Measurements from ENCODE around the gene INAVA. TPM values are rescaled to one million over a fixed set of nuclear protein-coding genes. Genes with fewer than 3 reads are reported as not detected.
A peak's percentile ranks its signal among the peaks of the same experiment; 100 is the strongest.

Gene INAVA
- total RNA-seq (40.5 and 51.0 TPM in 2 replicates), polyA plus RNA-seq (60.8 and 79.7 TPM in 2 replicates)

- Histone ChIP-seq H3K4me3 (peak within 1 kb of the TSS; percentile 44), H3K4me1 (ENCODE audit: insufficient read depth) (peaks cover 38% of the 10 kb centered on the region), H3K27me3 (no peaks in the 10 kb centered on the region), H3K79me2 (peaks cover 67% of the 10 kb centered on the region), H3K4me2 (peak within 1 kb of the TSS; percentile 89), H3K36me3 (replicated peaks; ENCODE audit: insufficient read depth, low read depth) (no peaks in the 10 kb centered on the region), H3K9me2 (replicated peaks; ENCODE audit: insufficient read depth) (no peaks in the 10 kb centered on the region), H3K27ac (peak within 1 kb of the TSS; percentile 100), H2AFZ (no peak within 1 kb of the TSS), H3K9me3 (ENCODE audit: low read depth) (no peaks in the 10 kb centered on the region), H4K20me1 (ENCODE audit: insufficient read depth, poor library complexity, severe bottlenecking) (peaks cover 10% of the 10 kb centered on the region)
- TF ChIP-seq CTCF (IDR thresholded peaks at IDR 0.05; ENCODE audit: poor library complexity) (no peak), EZH2phosphoT487 (IDR thresholded peaks at IDR 0.05; ENCODE audit: low read depth, severe bottlenecking, unreplicated experiment) (no peak), EZH2 (IDR thresholded peaks at IDR 0.05; ENCODE audit: borderline replicate concordance) (no peak)
- DNase-seq (ENCODE audit: low spot score) = peak; percentile 83
- 44% methylated on average over 15 of the region's 15 CpGs for WGBS (ENCODE audit: low lambda C conversion rate, missing lambda C conversion rate)
Observed at GRCh38 chr1:200894712-200895442, at the start of gene INAVA. INAVA (plus strand) TSS chr1:200894900; CDS start chr1:200898401, 3,501 bp downstream.

- Histone ChIP-seq H3K9me3 (ENCODE audit: low read depth) (no peaks in the 10 kb centered on the region), H3K4me1 (ENCODE audit: insufficient read depth) (no peaks in the 10 kb centered on the region), H2AFZ (no peak overlapping the region), H3K4me2 (no peak overlapping the region), H4K20me1 (ENCODE audit: insufficient read depth, poor library complexity, severe bottlenecking) (no peaks in the 10 kb centered on the region), H3K79me2 (no peaks in the 10 kb centered on the region), H3K27me3 (no peaks in the 10 kb centered on the region), H3K9me2 (replicated peaks; ENCODE audit: insufficient read depth) (no peaks in the 10 kb centered on the region), H3K4me3 (no peak overlapping the region), H3K36me3 (replicated peaks; ENCODE audit: insufficient read depth, low read depth) (no peaks in the 10 kb centered on the region), H3K27ac (no peak overlapping the region)
- TF ChIP-seq EZH2phosphoT487 (IDR thresholded peaks at IDR 0.05; ENCODE audit: low read depth, severe bottlenecking, unreplicated experiment) (no peak), CTCF (IDR thresholded peaks at IDR 0.05; ENCODE audit: poor library complexity) (no peak), EZH2 (IDR thresholded peaks at IDR 0.05; ENCODE audit: borderline replicate concordance) (no peak)
- 97% methylated on average over 4 of the region's 4 CpGs for WGBS (ENCODE audit: low lambda C conversion rate, missing lambda C conversion rate)
- DNase-seq (ENCODE audit: low spot score) = no peak
Observed at GRCh38 chr1:200845360-200845759, 49.3 kb upstream of the INAVA start.

- no peak overlapping the region for H2AFZ ChIP-seq
- H4K20me1 ChIP-seq (ENCODE audit: insufficient read depth, poor library complexity, severe bottlenecking) = no peaks in the 10 kb centered on the region
- no peaks in the 10 kb centered on the region for H3K36me3 ChIP-seq (replicated peaks; ENCODE audit: insufficient read depth, low read depth)
- no peak overlapping the region for H3K4me2 ChIP-seq
- H3K4me1 ChIP-seq (ENCODE audit: insufficient read depth) = no peaks in the 10 kb centered on the region
- no peaks in the 10 kb centered on the region for H3K9me3 ChIP-seq (ENCODE audit: low read depth)
- no peaks in the 10 kb centered on the region for H3K79me2 ChIP-seq
- DNase-seq (ENCODE audit: low spot score) = no peak
- no peak for TF ChIP-seq EZH2phosphoT487 (IDR thresholded peaks at IDR 0.05; ENCODE audit: low read depth, severe bottlenecking, unreplicated experiment)
- TF ChIP-seq EZH2 (IDR thresholded peaks at IDR 0.05; ENCODE audit: borderline replicate concordance) = no peak
- no peak for TF ChIP-seq CTCF (IDR thresholded peaks at IDR 0.05; ENCODE audit: poor library complexity)
- H3K27me3 ChIP-seq = no peaks in the 10 kb centered on the region
- 87% methylated on average over 1 of the region's 1 CpG for WGBS (ENCODE audit: low lambda C conversion rate, missing lambda C conversion rate)
- no peak overlapping the region for H3K27ac ChIP-seq
- H3K9me2 ChIP-seq (replicated peaks; ENCODE audit: insufficient read depth) = no peaks in the 10 kb centered on the region
- no peak overlapping the region for H3K4me3 ChIP-seq
Observed at GRCh38 chr1:200846398-200846797, 48.3 kb upstream of the INAVA start.
